Body of pancreas (tissue), 4 donors: Measurements from ENCODE around the gene PDLIM7. TPM values are rescaled to one million over a fixed set of nuclear protein-coding genes. Genes with fewer than 3 reads are reported as not detected.

ENCODE experiments used
- ATAC-seq: fragments of 150-250 bp; one replicate; pipeline ENCODE4 v1.9.1; 2016
- DNase-seq, 4 donors: peaks; one replicate each; pipeline ENCODE4 v3.0.0-alpha.2; 2019
- H3K27ac ChIP-seq, 4 donors: fragments of 200-600 bp; sonication (generic); 1 replicate in 3 of 4; 2 replicates in 1 of 4; pipeline versions ENCODE4 v1.5.1 to v1.6.1; 2016 to 2019; ENCODE audit warnings: mild to moderate bottlenecking in 1 of 4, mixed read lengths in 1 of 4, moderate library complexity in 1 of 4
- H3K27me3 ChIP-seq, 2 donors: fragments of 200-600 bp; sonication (generic); one replicate each; pipeline ENCODE4 v1.6.0; 2016; ENCODE audit warnings: mild to moderate bottlenecking in 1 of 2
- H3K36me3 ChIP-seq, 2 donors: fragments of 200-600 bp; sonication (generic); replicated peaks in 1 of 2; 2 replicates each; pipeline ENCODE4 v1.5.1; 2016; ENCODE audit warnings: low read depth in 2 of 2; ENCODE audit not compliant: insufficient read depth in 1 of 2
- H3K4me1 ChIP-seq: fragments of 200-600 bp; sonication (generic); one replicate; pipeline ENCODE4 v1.6.0; 2016
- H3K4me3 ChIP-seq, 2 donors: fragments of 200-600 bp; sonication (generic); 1 replicate in 1 of 2; 2 replicates in 1 of 2; pipeline ENCODE4 v1.5.1; 2016 to 2019
- H3K9me3 ChIP-seq, 3 donors: fragments of 200-600 bp; sonication (generic); 1 replicate in 2 of 3; 2 replicates in 1 of 3; pipeline ENCODE4 v1.5.1; 2016
- CTCF ChIP-seq, 7 experiments: fragments of 450-650 bp in 4 of 7; fragments of 200-600 bp in 3 of 7; sonication (generic) in 3 of 7; IDR thresholded peaks; one replicate each; pipeline ENCODE4 v1.5.1; 2016 to 2019; ENCODE audit warnings: antibody characterized with exemption in 7 of 7
- POLR2A ChIP-seq, 3 donors: fragments of 450-650 bp; IDR thresholded peaks; one replicate each; pipeline ENCODE4 v1.6.1; 2016; ENCODE audit warnings: antibody characterized with exemption in 3 of 3, mild to moderate bottlenecking in 2 of 3
- WGBS, 2 donors: methylation state at CpG; one replicate each; pipeline ENCODE4 v1.1.5; 2017; 5-methylcytosine and 5-hydroxymethylcytosine counted together
- intact Hi-C: fragments of 100-400 bp; cut with DNase I; formaldehyde crosslinking; loops from one replicate; pipeline ENCODE4 v1.15.1; 2023
- total RNA-seq, 2 donors: library from RNA; depleted of rRNA; stranded (reverse); fragments of >200 nt; gene quantifications; one replicate each; pipeline ENCODE4 v1.1.0, GENCODE V29; 2016

Gene PDLIM7
- total RNA-seq, 2 donors from 2014 or later, result 7.3 to 15.8 TPM

DNA sequence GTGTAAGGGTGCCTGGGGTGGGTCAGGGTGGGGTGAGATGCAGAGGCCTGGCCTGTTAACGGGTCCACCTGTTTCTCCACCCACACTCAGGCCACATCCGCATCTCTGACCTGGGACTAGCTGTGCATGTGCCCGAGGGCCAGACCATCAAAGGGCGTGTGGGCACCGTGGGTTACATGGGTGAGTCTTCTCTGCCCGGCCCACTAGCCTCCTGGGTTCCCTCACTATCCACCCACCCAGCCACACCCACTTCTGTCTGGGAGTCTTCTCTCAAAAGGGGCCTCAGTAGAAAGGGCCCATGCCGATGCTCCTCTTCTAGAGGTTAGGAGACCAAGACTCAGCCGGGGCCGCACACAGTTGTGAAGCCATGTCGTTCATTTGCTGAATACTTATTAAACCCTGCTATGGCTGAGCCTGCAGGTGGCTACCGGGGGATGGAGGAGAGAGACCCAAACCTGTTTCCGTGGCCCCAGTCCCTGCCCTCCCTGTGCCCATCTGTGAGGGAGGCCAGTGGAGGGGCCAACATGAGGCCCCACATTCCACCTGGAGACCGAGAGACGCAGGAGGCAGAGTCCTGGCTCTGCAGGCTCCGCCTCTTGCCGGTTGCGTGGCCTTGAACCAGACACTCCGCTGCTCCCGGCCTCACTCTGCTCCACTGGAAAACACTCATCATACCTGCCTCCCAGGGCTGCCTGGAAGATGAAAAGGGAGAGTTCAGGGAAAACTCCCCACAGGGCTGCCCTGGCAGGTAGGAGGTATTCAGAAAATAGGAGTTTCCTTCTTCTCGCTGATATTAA, 62.3 kb downstream of the PDLIM7 start:
- WGBS, 2 donors, result 87 to 92% methylated on average over 12 to 20 of the region's 20 CpGs
- TF ChIP-seq CTCF (IDR thresholded peaks at IDR 0.05) (no peak), POLR2A (IDR thresholded peaks at IDR 0.05) (no peak)
- Histone ChIP-seq H3K4me1 (no peaks in the 10 kb centered on the region), H3K27ac (no peak overlapping the region), H3K4me3 (no peak overlapping the region), H3K36me3 (peaks cover 0 to 27% of the 10 kb centered on the region in 2 donors), H3K9me3 (no peaks in the 10 kb centered on the region), H3K27me3 (no peaks in the 10 kb centered on the region)
- intact Hi-C loops, result no loop called here
- DNase-seq (no peak), ATAC-seq (no peak)

- ATAC-seq (no peak), DNase-seq (no peak)
- WGBS, 2 donors, result 90 to 94% methylated on average over 8 of the region's 8 CpGs
- Histone ChIP-seq H3K36me3 (peaks cover 0 to 27% of the 10 kb centered on the region in 2 donors), H3K4me1 (no peaks in the 10 kb centered on the region), H3K27ac (no peak overlapping the region), H3K27me3 (no peaks in the 10 kb centered on the region), H3K9me3 (no peaks in the 10 kb centered on the region), H3K4me3 (no peak overlapping the region)
- TF ChIP-seq CTCF (IDR thresholded peaks at IDR 0.05) (no peak), POLR2A (IDR thresholded peaks at IDR 0.05) (no peak)
- intact Hi-C loops, result no loop called here
Measured at GRCh38 chr5:177434437-177434836, 63.0 kb downstream of the PDLIM7 start.

DNA sequence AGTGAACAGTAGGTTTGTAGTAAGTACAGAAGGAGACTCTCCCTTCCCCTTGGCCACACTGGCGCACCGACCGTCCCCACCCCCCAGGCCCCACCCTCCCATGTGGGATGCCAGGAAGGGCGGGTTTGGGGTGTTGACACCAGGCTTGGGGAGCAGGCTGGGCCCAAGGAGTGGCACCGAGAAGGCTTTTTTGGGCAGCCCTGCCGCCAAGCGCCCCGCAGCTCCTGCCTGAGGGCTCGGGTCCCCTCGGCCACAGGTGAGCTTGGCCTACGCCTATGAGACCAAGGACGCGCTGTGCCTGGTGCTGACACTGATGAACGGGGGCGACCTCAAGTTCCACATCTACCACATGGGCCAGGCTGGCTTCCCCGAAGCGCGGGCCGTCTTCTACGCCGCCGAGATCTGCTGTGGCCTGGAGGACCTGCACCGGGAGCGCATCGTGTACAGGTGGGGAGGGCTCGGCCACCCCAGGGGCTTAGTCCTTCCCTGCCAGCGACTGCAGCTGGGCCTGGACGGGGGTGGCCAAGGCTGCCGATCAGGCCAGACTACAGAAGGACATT, 63.7 kb downstream of the PDLIM7 start:
- intact Hi-C loops, result no loop called here
- Histone ChIP-seq H3K27me3 (no peaks in the 10 kb centered on the region), H3K9me3 (no peaks in the 10 kb centered on the region), H3K4me3 (no peak overlapping the region), H3K36me3 (peaks cover 0 to 27% of the 10 kb centered on the region in 2 donors), H3K27ac (no peak overlapping the region), H3K4me1 (no peaks in the 10 kb centered on the region)
- WGBS, 2 donors, result 78 to 91% methylated on average over 4 to 25 of the region's 29 CpGs
- DNase-seq, result no peak
- TF ChIP-seq CTCF (IDR thresholded peaks at IDR 0.05) (no peak), POLR2A (IDR thresholded peaks at IDR 0.05) (no peak)
- no peak for ATAC-seq

Other genes with a start within 250 kb of the PDLIM7 start
- 10 to 100 TPM; 79.1 to 92.0 TPM for gene RAB24, start 193.9 kb downstream of the PDLIM7 start, total RNA-seq
- 10 to 100 TPM; 63.3 to 91.8 TPM for gene PRELID1, start 193.8 kb downstream of the PDLIM7 start, total RNA-seq
- gene MXD3, start 185.7 kb downstream of the PDLIM7 start, total RNA-seq, result 10 to 100 TPM; 13.2 to 21.4 TPM
- 100 to 1,000 TPM; 218 to 227 TPM for gene LMAN2, start 145.9 kb downstream of the PDLIM7 start, total RNA-seq
- gene RGS14, start 139.7 kb downstream of the PDLIM7 start, total RNA-seq, result 10 to 100 TPM; 15.0 to 39.2 TPM
- gene SLC34A1, start 113.2 kb downstream of the PDLIM7 start, total RNA-seq, result not detected
- gene PFN3, start 96.9 kb downstream of the PDLIM7 start, total RNA-seq, result not detected
- gene F12, start 88.0 kb downstream of the PDLIM7 start, total RNA-seq, result 1 to 10 TPM in 1 of 2 donors, under 1 TPM in 1; 0.33 to 4.4 TPM
- 10 to 100 TPM; 13.7 to 20.8 TPM for gene GRK6, start 70.9 kb downstream of the PDLIM7 start, total RNA-seq
- gene PRR7, start 50.8 kb downstream of the PDLIM7 start, total RNA-seq, result 1 to 10 TPM in 1 of 2 donors, under 1 TPM in 1; 0.78 to 1.3 TPM
- 10 to 100 TPM; 28.0 to 29.0 TPM for gene DBN1, start 24.0 kb downstream of the PDLIM7 start, total RNA-seq
- 1 to 10 TPM; 3.3 to 5.4 TPM for gene DOK3, start 12.2 kb upstream of the PDLIM7 start, total RNA-seq
- 100 to 1,000 TPM in 1 of 2 donors, 10 to 100 TPM in 1; 86.1 to 115 TPM for gene DDX41, start 19.4 kb upstream of the PDLIM7 start, total RNA-seq
- gene FAM193B, start 57.0 kb upstream of the PDLIM7 start, total RNA-seq, result 100 to 1,000 TPM in 1 of 2 donors, 10 to 100 TPM in 1; 79.9 to 133 TPM
- 100 to 1,000 TPM in 1 of 2 donors, 10 to 100 TPM in 1; 82.2 to 155 TPM for gene TMED9, start 94.6 kb upstream of the PDLIM7 start, total RNA-seq
- gene B4GALT7, start 102.5 kb upstream of the PDLIM7 start, total RNA-seq, result 10 to 100 TPM; 17.1 to 17.5 TPM